Subcutaneous adipose tissue (tissue), 4 donors: ENCODE measurements around the gene RFK. TPM values are rescaled to one million over a fixed set of nuclear protein-coding genes. Genes with fewer than 3 reads are reported as not detected.

Source experiments
- total RNA-seq, 4 donors: library from RNA; depleted of rRNA; stranded (reverse); fragments of >200 nt; gene quantifications; one replicate each; pipeline ENCODE4 v1.1.0, GENCODE V29; 2016
- TF ChIP-seq, protein P1 (sequence below): fragments of 450-650 bp; IDR thresholded peaks from one replicate; pipeline ENCODE4 v1.5.1; 2016; ENCODE audit warnings: low read depth, mild to moderate bottlenecking, control low read depth, antibody characterized with exemption, moderate library complexity

Gene RFK
- total RNA-seq: 10 to 100 TPM; 10.8 to 19.4 (median 15.6) TPM

DNA sequence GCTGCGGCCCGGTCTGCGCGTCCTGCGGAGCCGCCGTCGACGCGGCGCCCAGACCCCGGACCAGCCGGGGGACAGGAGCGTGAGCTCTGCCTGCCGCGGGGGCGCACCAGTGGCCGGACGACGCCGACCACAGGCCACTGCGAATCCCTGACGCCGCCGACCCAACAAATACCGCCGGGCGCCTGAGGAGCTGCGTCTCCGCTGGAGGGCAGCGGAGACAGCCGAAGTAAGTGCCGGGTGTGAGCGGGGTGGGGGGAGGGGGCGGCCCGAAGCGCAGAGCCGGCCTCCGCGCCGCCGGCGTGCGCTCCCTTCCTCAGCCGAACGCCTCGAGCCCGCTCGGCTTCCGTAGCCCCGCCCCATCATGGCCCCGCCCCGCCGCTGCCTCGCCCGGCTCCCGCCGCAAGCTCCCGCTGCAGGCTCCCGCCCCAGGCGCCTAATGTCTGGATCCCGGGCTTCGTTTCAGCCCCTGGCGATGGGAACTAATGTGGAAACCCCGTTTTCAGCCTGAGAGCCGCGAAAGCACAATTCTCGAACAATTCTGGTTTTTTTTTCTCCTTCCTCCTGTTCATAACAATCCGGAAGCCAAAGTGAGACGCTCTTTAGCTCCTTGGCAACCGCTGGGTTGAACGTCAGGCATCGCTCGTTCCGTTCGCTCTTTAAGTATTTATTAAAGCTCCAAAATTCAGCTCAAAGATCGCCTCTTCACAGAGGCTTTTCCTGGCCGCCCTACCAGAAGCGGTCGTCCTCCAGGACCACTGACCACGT, at the start of gene RFK:
RFK (minus strand) TSS at position 232 of the 765 bp plus-strand sequence. CDS start 255 bp downstream, outside the sequence.
- TF ChIP-seq, protein P1, sequence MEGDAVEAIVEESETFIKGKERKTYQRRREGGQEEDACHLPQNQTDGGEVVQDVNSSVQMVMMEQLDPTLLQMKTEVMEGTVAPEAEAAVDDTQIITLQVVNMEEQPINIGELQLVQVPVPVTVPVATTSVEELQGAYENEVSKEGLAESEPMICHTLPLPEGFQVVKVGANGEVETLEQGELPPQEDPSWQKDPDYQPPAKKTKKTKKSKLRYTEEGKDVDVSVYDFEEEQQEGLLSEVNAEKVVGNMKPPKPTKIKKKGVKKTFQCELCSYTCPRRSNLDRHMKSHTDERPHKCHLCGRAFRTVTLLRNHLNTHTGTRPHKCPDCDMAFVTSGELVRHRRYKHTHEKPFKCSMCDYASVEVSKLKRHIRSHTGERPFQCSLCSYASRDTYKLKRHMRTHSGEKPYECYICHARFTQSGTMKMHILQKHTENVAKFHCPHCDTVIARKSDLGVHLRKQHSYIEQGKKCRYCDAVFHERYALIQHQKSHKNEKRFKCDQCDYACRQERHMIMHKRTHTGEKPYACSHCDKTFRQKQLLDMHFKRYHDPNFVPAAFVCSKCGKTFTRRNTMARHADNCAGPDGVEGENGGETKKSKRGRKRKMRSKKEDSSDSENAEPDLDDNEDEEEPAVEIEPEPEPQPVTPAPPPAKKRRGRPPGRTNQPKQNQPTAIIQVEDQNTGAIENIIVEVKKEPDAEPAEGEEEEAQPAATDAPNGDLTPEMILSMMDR: no peak

DNA sequence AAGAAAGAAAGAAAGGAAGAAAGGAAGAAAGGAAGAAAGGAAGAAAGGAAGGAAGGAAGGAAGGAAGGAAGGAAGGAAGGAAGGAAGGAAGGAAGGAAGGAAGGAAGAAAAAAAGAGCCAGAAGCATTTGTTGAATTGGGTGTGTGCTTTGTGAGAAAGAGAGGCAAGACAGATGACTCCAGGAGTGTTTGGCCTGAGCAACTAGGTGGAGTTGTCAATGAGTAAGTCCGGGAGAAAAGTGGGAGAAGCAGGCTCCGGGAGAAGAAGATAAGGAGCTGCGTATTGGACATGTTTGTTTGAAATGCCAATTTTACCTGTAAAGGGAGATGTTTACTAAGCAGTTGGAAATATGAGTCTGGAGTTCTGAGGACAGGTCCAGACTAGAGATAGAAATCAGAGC, 49.7 kb upstream of the RFK start:
- TF ChIP-seq, protein P1: no peak

DNA sequence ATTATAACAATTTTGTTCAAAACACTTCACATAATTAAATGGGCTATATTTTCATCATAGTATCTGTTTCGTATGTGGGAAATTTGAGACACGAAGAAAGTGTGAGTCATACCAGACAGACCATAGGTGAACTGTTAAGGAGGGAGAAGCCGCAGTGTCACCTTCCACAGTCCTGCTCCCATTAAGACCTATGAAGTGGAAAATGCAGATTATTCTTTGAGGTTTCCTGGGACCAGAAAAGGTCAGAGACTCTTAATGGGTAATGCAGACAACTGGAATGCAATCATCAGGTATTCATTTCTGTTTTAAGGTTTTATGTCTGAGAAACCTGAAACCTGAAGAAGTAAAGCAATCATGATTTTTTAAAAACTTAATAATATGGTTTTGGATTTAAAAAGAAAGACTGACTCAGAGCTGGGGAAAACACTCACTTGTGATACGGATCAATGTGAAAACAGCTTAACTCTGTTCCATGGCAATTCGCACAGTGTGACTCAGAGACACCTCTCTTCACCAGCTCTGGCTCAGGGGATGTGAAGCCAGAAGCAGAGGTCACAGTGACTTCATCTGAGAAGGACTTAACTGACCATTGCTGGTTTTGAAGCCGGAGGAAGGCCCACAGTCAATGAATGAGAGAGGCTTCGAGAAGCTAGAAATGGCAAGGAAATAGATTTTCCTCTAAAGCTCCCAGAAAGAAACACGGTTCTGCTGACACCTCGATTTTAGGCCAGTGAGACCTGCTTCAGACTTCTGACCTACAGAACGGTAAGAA, 47.5 kb upstream of the RFK start:
- TF ChIP-seq, protein P1: no peak

DNA sequence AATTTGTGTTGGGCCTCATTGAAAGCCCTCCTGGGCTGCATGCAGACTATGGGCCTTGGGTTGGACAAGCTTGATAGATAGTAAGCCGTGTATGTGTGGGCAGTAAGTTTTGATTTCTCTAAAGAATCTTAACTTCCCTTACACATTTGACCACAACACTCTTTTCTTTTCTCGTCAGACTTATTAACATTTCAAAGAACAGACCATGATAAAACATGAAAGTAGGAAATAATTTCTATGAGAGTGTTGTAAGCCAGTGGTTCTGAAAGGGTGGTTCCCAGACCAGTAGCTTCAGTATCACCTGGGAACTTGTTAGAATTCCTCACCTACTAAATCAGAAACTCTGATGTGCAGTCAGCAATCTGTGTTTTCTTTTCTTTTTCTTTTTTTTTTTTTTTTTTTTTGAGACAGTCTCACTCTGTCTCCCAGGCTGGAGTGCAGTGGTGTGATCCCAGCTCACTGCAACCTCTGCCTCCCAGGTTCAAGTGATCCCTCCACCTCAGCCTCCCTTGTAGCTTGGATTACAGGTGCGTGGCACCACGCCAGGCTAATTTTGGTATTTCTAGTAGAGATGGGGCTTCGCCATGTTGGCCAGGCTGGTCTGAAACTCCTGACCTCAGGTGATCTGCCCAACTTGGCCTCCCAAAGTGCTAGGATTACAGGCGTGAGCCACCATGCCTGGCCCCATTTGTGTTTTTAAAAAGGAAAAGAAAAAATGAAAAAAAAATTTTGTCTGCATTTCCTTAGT, 44.8 kb upstream of the RFK start:
- TF ChIP-seq, protein P1: no peak

DNA sequence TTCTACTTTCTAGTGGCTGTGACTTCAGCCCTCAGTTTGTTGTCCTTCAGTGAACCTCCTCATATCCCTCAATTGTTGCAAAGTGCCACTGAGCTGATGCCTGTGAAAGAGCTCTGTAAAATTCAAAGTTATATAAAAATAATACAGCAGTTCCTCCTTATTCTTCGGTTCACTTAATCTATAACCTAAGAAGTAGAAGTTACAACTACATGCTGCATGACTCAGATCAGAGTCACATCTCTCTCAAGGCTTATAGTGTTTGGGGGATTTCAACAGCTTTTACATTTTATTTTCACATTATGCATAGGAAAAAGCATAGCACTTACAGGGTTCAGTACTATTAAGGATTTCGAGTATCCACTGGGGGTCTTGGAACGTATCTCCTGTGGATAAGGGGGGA, 39.6 kb upstream of the RFK start:
- TF ChIP-seq, protein P1: no peak

DNA sequence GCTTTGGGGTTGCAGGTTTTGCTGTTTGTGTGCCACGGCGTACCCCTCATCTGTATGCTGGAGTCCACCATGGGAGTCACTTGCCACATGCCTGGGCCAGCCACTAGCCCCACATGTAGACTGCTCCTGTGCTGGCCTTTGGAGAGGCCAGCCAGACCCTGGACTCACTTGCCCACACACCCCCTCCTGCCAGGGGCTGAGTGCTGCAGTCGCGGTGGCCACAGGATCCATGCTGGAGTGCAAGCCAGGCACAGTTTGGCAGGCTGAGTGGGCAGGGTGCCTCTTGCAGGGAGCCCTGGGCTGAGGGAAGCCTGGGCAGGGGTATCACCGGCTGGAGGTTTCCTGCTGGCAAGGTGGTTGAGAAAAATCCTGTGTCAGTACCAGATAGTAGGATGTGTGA, 39.2 kb upstream of the RFK start:
- TF ChIP-seq, protein P1: no peak

DNA sequence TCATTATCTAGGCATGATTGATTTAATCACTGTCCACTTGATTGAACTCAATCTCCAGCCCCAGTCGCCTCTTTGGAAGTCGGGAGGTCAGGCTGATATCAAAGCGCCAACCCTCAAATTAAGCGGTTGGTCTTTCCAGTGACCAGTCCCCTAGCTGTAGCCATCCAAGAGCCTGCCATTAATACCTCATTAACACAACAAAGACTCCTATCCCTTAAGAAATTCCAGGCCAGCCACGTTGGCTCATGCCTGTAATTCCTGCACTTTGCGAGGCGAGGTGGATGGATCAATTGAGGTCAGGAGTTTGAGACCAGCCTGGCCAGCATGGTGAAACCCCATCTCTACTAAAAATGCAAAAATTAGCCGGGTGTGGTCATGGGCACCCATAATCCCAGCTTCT, 37.4 kb upstream of the RFK start:
- TF ChIP-seq, protein P1: no peak
